HCT116 (cell line): ENCODE measurements around the gene GNAO1.

Source experiments
- EZH2 ChIP-seq: fragments of 200-600 bp; sonication (generic); IDR thresholded peaks from 2 replicates; pipeline ENCODE4 v1.6.1; 2017; ENCODE audit warnings: antibody characterized with exemption, mixed run types
- FOSL1 ChIP-seq: IDR thresholded peaks from 2 replicates; pipeline ENCODE4 v1.6.1; 2012; ENCODE audit warnings: low read depth
- JUND ChIP-seq: IDR thresholded peaks from 2 replicates; pipeline ENCODE4 v1.6.1; 2012
- POLR2AphosphoS5 ChIP-seq: IDR thresholded peaks from 2 replicates; pipeline ENCODE4 v1.6.1; 2011; ENCODE audit warnings: mild to moderate bottlenecking, low read depth, low read length, moderate library complexity
- RAD21 ChIP-seq: IDR thresholded peaks from 2 replicates; pipeline ENCODE4 v1.6.1; 2012; ENCODE audit warnings: low read depth, mild to moderate bottlenecking
- SIN3A ChIP-seq: IDR thresholded peaks from 2 replicates; pipeline ENCODE4 v1.6.1; 2012; ENCODE audit warnings: low read depth
- SRF ChIP-seq: IDR thresholded peaks from 2 replicates; pipeline ENCODE4 v1.6.1; 2012; ENCODE audit warnings: low read depth
- TCF7L2 ChIP-seq: IDR thresholded peaks from 2 replicates; pipeline ENCODE4 v1.7.0; 2011; ENCODE audit warnings: borderline replicate concordance, inconsistent platforms; ENCODE audit not compliant: insufficient read depth, insufficient read length; ENCODE audit errors: extremely low read depth
- TF ChIP-seq, protein P1 (sequence below), 3 experiments: fragments of 200-600 bp in 1 of 3; sonication (generic) in 1 of 3; IDR thresholded peaks in 2 of 3; conservative IDR thresholded peaks in 1 of 3; 2 replicates each; pipeline ENCODE4 v1.5.1; 2012 to 2017; ENCODE audit warnings: low read depth in 2 of 3, low read length in 2 of 3, antibody characterized with exemption in 1 of 3, borderline replicate concordance in 1 of 3, control low read depth in 1 of 3, mild to moderate bottlenecking in 1 of 3, mixed read lengths in 1 of 3, mixed run types in 1 of 3, moderate library complexity in 1 of 3; ENCODE audit not compliant: insufficient read depth in 1 of 3
- TF ChIP-seq, protein P2 (sequence below): IDR thresholded peaks from 2 replicates; pipeline ENCODE4 v1.6.1; 2011; ENCODE audit warnings: mild to moderate bottlenecking, low read length, moderate library complexity; ENCODE audit not compliant: insufficient replicate concordance; ENCODE audit errors: extremely low read depth
- TF ChIP-seq, protein P3 (sequence below): IDR thresholded peaks from 2 replicates; pipeline ENCODE4 v1.6.1; 2012

DNA sequence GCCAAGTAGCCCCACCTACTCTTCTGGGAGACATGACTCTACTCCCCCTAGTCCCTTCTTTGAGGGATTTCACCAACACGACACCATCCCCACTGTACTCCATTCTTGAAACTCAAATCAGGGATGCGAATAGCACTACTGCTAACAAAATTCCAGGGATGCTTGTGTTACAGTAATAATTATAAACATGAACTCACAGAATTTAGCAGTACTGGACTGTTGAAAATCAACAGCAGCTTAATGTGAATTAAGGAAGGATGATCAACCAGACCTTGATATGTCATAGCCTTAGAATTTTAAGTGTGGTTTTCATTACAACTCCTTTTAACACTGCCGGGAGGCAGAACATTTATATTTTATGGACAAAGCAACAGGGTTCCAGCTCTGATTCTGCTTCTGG lies 196.1 kb downstream of the GNAO1 start:
- no peak for TF ChIP-seq POLR2AphosphoS5
- TF ChIP-seq EZH2: no peak
- TF ChIP-seq, protein P1, sequence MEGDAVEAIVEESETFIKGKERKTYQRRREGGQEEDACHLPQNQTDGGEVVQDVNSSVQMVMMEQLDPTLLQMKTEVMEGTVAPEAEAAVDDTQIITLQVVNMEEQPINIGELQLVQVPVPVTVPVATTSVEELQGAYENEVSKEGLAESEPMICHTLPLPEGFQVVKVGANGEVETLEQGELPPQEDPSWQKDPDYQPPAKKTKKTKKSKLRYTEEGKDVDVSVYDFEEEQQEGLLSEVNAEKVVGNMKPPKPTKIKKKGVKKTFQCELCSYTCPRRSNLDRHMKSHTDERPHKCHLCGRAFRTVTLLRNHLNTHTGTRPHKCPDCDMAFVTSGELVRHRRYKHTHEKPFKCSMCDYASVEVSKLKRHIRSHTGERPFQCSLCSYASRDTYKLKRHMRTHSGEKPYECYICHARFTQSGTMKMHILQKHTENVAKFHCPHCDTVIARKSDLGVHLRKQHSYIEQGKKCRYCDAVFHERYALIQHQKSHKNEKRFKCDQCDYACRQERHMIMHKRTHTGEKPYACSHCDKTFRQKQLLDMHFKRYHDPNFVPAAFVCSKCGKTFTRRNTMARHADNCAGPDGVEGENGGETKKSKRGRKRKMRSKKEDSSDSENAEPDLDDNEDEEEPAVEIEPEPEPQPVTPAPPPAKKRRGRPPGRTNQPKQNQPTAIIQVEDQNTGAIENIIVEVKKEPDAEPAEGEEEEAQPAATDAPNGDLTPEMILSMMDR (IDR thresholded peaks at IDR 0.05 in 2 of 3, conservative IDR thresholded peaks at IDR 0.05 in 1 of 3; ENCODE audit: borderline replicate concordance in 1 of 3, insufficient read depth in 1 of 3, low read depth in 2 of 3, low read length in 2 of 3): no peak
- no peak for TF ChIP-seq FOSL1
- no peak for TF ChIP-seq RAD21
- TF ChIP-seq, protein P2, sequence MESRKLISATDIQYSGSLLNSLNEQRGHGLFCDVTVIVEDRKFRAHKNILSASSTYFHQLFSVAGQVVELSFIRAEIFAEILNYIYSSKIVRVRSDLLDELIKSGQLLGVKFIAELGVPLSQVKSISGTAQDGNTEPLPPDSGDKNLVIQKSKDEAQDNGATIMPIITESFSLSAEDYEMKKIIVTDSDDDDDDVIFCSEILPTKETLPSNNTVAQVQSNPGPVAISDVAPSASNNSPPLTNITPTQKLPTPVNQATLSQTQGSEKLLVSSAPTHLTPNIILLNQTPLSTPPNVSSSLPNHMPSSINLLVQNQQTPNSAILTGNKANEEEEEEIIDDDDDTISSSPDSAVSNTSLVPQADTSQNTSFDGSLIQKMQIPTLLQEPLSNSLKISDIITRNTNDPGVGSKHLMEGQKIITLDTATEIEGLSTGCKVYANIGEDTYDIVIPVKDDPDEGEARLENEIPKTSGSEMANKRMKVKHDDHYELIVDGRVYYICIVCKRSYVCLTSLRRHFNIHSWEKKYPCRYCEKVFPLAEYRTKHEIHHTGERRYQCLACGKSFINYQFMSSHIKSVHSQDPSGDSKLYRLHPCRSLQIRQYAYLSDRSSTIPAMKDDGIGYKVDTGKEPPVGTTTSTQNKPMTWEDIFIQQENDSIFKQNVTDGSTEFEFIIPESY: no peak
- TF ChIP-seq, protein P3, sequence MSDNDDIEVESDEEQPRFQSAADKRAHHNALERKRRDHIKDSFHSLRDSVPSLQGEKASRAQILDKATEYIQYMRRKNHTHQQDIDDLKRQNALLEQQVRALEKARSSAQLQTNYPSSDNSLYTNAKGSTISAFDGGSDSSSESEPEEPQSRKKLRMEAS: no peak
- TF ChIP-seq SIN3A: no peak
- no peak for TF ChIP-seq SRF
- TF ChIP-seq JUND: no peak
- no peak for TF ChIP-seq TCF7L2
